Amygdala (tissue), 56 donors: Measurements from ENCODE around the gene HMCN2.
"Not testable (repeated sequence)": the region's sequence is repeated elsewhere in the genome, so short reads cannot be mapped to it uniquely, and the experiment has no call there.

Experiments used
- DNase-seq, 56 donors: peaks; one replicate each; lab custom pipeline; 2025; lab: John Stamatoyannopoulos, UW

HMCN2 gene

GRCh38 chr9:130263601-130264413 is 1.8 kb upstream of the HMCN2 start:
- no peak for DNase-seq

DNA sequence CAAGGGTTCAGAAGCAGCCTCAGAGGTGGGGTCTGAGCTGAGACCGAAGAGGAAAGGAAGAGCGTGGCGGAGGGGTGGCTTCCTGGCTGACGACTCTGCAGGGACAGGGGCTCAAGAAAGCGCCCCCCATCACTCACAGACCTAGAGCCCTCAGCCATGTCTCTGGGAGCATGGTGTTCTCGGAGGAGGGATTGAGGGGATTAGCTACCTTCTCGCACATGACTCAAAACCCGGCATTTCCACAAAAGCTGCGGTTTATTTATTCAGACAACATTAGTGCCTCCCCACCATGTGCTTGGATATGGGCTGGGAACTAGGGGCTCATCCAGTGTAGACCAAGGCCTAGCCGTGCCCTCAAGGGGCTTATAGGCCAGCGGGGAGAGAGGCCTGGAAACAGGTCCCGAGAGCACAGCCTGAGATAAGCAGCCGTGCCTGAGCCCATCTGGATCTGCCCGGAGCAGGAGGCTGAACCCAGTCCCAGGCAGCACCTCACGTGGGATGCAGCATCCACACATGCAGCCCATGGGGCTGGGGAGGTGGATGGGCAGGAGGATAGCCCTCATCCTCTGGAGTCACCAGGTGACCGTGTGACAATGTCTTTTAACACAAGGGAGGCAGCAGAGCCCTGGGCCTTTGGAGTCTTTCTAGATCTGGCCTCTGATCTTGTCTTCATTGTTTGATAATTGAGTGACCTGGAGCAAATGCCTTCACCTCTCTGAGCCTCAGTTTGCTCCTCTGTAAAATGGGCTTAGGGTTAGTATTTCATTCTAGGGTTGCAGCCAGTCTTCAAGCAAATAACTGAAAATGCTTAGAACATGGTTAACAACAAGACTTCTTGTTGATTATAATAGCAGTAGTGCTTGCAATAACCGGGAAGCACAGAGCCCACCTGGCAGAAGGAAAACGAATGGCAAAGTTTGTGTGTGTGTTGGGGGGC is 878 bp upstream of the HMCN2 start:
- no peak for DNase-seq

- no peak for DNase-seq
Observed at GRCh38 chr9:130266236-130267098, 907 bp downstream of the HMCN2 start.

GRCh38 chr9:130267930-130268329 is 2.4 kb downstream of the HMCN2 start:
- no peak for DNase-seq

- peak in 2 of 56 donors; percentile 10 to 11 for DNase-seq
Observed at GRCh38 chr9:130268521-130269211, 3.1 kb downstream of the HMCN2 start.

DNA sequence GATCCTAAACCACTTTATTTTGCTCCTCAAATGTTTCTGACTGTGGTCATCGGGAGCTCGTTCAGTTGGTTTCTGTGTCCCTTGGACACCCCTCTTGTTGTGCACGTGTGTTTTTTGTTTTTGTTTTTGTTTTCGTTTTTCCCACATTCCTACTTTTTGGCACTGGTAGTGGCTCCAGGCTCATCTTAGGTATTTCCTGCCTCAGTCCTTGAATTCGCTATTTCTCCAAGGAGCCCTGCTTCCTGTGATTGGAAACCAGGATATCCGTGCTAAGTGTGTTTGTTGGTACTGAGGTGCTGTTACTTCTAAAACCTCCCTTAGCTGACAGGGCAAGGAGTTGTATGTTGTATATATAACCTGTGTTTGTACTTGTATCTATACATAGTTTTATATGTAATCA is 5.9 kb downstream of the HMCN2 start:
- no peak for DNase-seq

GRCh38 chr9:130275156-130275555 is 9.6 kb downstream of the HMCN2 start:
- no peak for DNase-seq

DNA sequence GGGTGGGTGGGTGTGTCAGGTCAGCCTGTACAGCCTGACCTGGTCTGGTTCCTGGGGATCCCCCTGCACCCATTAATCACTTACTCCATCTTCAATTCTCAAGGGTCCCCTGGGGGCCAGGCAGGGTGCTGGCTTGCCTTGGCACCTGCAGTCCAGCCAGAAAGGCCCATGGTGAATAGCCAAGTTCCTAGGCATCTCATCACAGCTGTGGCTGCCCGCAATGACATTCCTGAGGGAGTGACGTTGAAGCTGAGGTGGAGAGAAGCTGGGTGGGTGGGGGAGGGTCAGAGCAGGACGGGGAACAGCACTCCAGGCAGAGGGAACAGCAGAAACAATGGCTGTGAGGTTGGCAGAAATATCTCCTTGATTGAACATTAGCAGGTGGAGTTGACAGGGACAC is 10.6 kb downstream of the HMCN2 start:
- DNase-seq: no peak

- no peak for DNase-seq
Observed at GRCh38 chr9:130276955-130277354, 11.4 kb downstream of the HMCN2 start.

GRCh38 chr9:130277525-130277924 is 12.0 kb downstream of the HMCN2 start:
- not testable (repeated sequence) for DNase-seq

DNA sequence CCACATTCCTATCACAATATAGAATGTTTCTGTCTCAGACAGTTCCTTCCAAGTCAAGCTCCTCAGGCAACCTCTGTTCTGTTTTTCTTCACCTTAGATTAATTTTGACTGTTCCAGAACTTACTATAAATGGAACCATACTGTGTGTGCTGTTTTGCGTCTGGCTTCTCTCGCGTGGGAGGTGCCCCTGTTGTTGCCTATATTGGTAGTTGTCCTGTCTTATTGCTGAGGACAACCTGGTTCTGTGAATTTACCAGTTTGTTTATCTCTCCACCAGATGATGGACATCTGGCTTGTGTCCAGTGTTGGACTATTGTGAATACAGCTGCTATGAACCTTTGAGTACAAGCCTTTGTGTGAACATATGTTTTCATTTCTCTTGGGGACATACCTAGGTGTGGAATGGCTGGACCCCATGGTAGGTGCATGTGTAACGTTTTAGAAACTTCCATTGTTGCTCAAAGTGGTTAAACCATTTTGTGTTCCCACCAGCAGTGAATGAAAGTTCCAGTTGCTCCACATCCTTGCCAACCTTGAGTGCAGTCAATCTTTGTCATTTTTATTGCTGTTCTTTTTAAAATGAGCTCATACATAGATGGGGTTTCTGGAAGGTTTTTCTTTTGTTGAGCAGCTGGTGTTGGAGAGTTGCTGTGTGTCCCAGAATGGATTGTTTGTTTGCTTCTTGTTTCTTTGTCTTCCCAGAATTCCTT is 18.1 kb downstream of the HMCN2 start:
- no peak for DNase-seq

- no peak for DNase-seq
Observed at GRCh38 chr9:130284249-130284625, 18.7 kb downstream of the HMCN2 start.

DNA sequence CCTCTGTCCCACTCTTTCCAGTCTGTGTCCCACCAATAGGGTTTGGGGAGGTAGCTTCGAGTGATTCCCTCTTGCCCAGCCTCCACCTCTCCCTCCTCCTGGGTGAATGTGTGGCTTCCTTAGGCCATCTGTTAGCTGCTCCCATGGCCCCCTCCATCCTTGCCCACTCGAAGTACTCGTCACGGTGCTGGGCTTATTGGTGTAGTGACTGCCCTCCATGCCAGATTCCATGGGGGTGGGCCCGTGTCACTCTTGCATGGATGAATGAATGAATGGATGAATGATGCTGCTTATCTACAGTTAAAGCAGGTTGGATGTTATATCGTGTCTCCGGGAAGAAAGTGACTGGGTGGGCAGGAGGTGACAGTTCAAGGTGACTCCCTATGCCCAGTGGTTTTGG is 19.1 kb downstream of the HMCN2 start:
- DNase-seq: no peak

GRCh38 chr9:130285271-130285670 is 19.7 kb downstream of the HMCN2 start:
- no peak for DNase-seq

- DNase-seq: no peak
Observed at GRCh38 chr9:130286072-130286770, 20.7 kb downstream of the HMCN2 start.

DNA sequence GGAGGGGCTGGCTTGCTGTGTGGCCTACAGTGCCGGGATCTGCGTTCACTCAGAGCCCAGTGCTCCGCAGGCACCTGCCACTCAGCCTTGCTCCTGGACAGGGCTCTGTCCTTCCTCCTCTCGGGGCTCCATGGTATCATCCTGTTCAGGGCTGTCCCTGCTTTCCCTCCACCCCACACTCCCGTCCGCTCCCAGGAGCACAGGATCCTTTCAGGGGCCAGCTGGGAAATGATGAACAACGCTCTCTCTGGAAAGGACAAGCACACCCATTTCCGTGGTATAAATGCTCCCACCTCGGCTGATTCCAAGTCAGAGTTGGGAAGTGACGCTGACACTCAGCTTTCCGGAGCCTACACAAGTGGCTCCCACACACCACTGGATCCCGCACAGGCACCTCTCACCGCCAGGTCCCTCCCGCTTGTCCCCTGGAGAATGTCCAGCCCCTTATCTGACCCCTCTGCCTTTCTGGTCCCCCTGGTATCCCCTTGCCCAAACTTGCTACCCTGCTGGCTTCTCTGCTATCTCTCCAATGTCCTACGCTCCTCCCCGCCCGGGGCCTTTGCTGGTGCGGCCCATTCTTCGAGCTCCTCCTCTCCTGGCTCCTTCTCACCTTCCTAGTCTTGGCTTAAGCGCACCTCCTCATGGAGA is 21.3 kb downstream of the HMCN2 start:
- no peak for DNase-seq

GRCh38 chr9:130287736-130288135 is 22.2 kb downstream of the HMCN2 start:
- DNase-seq: no peak

DNA sequence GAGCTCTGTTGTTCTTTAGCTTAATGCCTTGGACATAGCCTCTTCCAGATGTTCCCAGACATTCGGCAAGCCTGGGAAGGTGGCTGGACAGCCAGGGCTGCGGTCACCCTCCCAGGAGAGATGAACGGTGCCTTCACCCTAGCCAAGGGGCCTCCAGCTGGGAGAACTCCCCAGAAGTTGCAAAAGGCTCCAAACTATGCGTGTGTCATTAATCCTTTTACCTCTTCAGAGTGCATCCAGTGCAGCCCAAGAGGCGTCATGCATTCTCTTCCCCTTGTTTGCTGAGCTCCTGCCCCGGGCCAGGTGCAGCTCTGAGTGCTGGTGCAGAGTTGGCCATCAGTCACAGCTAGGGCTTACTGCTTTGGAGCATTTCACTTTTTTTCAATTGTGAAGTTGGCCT is 22.8 kb downstream of the HMCN2 start:
- DNase-seq: no peak
